HG02588 (cell line): Measurements from ENCODE around the gene TTLL7.
"Not testable (repeated sequence)": the region's sequence is repeated elsewhere in the genome, so short reads cannot be mapped to it uniquely, and the experiment has no call there.

Experiments used
- ATAC-seq: cut with Tn5 transposase; IDR thresholded peaks from one replicate; pipeline ENCODE4 v1.9.1; 2021; ENCODE audit warnings: mild to moderate bottlenecking, moderate library complexity; ENCODE audit not compliant: unreplicated experiment

The TTLL7 gene

DNA sequence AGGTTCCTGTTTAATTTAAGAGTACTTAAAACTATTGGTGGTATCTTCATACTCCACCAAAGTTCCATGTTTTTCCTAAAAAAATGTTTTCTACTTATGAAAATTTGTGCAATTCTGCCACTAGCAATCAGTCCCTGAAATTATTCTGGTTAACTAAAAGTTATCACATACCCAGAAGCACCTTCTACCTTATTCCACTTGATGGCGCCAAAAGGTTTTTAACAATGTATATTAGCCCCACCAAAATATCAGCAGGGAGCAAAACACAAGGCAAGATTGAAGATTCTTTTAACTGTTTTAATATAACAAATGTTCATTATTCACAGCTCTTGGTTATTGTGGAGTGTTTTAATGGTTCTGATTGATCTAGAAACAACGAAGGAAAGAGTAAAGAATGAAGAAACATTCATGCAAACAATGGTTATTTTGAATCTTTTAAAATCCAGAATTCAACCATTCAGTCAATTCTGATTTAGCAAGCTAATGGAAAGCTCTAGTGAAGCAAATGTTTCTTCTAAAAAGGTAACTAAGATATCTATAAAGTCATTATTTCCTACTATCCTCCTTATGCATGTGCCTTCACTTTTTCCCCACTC, 67.2 kb downstream of the TTLL7 start:
- peak; percentile 74 for ATAC-seq

DNA sequence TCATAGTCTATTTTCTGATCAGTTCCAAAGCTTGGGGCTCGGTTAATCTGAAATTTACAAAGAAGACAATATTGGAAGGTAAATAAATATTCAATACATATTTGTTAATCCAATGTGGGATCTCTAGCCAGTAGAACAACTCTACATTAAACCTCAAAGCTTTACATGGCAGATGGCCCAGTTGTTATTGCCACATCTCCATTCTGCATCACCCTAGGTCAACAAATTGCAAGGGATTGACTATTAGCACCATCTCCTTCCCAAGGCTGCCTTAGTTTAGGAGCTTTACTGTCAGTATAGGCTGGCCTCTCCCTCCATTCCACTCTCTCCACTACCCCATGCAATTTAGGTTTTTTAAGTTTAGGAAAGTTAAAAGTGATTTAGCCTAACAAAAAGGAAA, 69.7 kb downstream of the TTLL7 start:
- no peak for ATAC-seq

DNA sequence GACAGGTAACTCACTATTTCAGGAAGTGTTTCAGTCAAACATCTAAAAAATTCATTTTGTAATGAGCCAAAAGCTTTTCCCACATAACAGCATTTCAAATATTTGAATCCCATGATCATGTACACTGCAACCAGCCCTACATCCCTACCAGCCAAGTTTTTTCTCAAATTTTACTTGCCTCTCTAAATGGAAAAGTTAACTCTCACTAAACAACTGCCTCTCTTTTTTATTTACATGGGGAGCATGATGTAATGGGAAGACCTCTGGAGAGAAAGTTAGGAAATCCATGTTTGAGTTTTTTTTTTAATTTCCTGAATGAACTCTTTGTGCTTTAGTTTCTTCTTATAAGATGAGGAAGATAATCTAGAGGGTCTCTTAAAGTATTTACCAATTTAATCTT, 70.5 kb downstream of the TTLL7 start:
- ATAC-seq, result no peak

DNA sequence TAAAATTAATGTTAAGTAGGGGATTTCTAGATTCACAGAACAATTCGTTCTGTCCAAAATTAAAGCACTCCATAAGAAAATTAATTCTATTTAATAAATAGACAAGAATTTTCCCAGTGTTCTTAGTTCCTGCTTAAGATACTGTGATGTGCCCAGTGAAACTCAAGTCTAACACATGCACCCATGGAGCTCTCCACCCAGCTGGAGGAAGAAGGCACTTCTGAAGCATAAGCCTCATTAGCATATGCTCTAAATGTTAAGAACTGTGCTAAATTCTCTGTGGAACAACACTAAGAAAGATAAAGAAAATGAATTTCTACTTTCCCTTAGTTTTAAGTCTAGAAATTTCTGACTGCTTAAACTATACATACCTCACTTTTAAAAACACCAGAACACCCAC, 71.2 kb downstream of the TTLL7 start:
- no peak for ATAC-seq

DNA sequence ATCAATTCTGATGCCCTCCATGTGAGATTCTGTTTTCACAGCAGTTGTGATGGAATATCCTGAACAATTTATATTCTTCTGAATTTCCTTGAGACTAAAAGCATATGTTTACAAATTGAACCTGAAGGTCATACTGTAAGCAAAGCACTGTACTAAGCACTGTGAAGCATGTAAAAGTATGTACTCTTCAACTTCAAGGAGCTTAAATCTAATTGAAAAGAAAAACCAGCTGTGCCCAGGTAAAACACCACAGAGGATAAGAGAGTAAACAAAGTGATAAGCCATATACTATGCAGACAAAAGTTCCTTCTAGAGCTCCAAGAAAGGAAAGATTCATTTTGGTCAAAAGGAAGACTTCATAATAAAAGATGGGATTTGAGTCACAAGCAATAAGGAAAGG, 71.9 kb downstream of the TTLL7 start:
- ATAC-seq, result no peak

DNA sequence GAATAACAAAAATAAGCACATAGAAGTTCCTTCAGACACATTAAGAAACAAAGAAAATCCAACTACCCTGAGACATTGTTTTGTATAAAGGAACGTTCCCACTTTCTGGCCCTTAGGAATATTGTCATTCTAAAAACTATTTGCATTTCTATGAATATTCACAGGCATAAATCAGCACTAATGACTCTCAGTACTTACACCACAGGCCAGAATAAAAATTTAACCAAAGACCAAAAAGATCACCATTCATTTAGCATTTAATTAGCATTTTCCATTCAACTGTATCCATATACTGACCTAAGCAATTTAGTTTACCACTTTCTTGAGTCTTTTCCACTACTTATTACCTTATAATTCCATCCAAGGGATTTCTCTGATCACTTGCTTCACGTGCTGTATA, 75.4 kb downstream of the TTLL7 start:
- no peak for ATAC-seq

DNA sequence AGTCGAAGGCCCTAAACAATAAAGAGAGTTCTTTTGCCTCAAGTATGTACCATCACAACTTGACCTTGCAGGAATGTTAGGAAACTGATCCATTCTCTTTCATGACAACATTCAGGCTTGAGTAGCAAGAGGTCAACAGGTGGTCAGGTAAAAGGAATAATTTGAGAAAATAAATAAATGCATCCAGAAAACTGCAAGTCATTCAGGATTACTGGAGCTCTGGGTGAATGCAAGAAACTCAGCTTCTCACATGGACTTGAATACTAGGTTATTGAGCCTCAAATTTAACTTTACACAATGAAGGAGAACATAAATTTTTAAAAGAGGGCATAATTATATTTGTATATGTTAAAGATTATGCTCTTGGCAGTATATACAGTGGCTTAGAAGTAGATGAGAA, 76.5 kb downstream of the TTLL7 start:
- ATAC-seq, result no peak

DNA sequence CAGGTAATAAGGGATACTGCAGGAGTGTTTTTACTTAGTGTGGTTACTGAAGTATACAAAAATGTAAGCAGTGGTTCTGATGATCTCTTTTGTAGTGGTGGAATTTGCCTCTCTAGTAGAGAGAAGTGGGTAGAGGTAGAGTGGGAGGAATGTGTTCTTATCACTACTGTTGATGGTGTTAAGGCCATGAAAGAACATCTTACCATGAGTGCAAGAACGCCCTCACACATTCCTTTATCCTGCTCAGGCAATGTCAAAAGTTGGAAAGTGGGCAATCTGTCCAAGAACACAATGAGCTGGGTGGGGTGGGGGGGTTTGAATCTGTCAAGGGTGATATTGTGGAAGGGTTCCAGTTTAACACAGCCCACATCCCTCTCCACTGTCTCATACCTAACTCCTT, 78.6 kb downstream of the TTLL7 start:
- ATAC-seq, result no peak

DNA sequence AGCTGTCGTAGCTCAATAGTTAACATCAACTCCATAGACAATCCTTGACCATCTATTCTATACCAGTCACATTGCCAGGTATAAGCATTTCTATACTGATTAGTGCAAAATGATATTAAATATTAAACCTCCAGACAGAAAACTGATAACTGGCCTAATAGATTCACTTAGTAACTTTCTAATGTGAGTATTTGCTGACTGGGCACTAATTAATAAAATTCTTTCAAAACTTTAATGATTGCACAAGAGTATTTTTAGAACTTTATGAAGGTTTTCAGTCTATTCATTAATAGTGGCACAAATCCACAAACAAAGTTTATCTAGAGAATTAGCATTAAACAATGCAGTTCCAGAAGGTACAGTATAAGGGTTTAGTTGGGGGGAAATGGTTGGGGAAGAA, 79.1 kb downstream of the TTLL7 start:
- no peak for ATAC-seq

DNA sequence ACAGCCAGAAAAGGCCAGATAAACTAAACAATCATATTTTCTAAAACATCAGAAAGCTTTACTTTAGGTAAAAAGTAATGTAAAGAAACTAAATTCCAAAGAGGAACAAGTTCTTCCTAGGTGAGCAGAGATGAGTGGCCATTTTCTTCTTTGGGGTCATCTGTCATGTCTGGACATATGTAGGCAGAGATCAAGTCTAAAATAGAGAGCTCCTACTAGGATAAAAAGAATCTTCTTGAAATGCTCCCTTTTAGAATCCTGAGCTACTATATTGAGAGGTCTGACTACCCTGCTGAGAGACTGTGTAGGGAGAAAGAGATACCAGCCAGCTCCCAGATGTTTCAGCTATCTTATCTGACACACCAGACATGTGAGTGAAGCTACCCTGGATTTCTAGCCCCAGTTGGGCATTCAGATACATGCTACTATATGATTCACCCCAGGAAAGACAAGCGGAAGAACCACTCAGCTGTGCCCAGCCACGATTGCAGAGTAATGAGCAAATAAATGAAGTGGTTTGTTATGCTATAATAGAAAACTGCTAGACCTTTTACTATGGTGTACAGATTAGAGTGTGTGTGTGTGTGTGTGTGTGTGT, 80.1 kb downstream of the TTLL7 start:
- no peak for ATAC-seq

DNA sequence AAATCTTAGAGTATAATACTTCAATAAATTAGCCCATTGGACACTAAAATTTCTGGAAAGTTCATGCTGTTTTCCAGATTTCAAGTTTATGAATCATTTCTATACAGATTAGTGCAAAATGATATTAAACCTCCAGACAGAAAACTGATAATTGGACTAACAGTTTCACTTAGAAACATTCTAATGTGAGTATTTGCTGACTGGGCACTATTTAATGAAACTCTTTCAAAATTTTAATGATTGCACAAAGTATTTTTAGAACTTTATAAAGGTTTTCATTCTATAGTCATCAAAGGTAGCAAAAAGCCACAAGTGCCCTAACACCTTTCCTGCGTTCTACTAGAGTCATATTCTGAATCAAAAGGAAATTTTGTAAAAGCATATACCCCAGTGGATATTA, 81.0 kb downstream of the TTLL7 start:
- no peak for ATAC-seq

DNA sequence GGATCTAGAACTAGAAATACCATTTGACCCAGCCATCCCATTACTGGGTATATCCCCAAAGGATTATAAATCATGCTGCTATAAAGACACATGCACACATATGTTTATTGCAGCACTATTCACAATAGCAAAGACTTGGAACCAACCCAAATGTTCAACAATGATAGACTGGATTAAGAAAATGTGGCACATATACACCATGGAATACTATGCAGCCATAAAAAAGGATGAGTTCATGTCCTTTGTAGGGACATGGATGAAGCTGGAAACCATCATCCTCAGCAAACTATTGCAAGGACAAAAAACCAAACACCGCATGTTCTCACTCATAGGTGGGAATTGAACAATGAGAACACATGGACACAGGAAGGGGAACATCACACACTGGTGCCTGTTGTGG, 82.8 kb downstream of the TTLL7 start:
- not testable (repeated sequence) for ATAC-seq

DNA sequence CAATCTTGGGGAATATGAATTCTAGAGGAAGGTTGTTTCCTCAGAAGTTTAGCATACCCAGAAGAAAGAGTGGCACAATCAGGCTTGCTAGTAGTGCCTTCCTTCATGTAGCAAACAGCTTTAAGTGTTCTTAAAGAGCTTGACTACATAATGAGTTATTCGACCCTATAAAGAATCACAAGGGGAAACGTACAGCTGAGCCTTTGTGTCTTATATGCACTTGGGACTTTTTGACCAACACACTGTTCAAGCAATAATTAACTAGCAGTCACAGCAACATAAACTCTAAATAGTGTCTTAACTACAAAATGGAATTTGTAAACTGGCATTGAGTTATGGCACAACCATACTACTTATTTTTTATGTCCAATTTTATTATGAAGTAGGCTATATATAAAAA, 86.1 kb downstream of the TTLL7 start:
- no peak for ATAC-seq

DNA sequence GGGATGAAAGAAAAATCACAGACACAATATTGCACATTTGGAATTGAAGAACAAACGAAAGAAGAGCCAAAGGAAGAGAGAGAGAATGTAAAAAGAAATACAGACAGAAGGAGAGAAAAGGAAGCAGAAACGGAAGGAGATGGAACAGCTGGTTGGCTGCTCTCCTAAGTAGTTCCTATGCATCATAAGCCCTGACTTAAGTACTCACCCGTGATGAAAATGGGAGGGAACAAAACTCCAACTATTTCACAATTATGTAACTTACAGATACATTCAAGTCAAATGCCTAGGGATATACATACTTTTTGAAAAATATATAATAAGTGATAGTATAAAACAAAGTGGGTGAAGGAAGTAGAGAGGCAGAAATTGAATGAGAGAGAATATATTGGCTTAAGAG, 88.5 kb downstream of the TTLL7 start:
- no peak for ATAC-seq

DNA sequence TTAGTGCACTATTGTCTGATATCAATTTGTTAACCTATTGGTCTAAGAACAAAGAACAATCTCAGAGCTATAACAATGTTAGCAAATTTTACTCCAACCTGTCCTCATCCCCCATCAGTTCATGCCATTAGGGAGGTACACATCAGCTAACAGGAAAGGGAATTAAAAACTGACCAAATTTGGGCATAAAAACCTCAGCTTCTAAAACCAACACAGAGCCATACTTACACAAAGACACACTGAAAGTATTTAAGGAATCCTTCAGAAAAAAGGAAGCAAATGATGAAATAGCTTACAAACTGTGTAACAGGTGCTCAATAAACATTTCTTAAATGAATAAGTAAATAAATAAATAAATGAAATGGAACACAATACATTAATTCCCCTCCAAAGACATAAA, 89.2 kb downstream of the TTLL7 start:
- ATAC-seq, result no peak

DNA sequence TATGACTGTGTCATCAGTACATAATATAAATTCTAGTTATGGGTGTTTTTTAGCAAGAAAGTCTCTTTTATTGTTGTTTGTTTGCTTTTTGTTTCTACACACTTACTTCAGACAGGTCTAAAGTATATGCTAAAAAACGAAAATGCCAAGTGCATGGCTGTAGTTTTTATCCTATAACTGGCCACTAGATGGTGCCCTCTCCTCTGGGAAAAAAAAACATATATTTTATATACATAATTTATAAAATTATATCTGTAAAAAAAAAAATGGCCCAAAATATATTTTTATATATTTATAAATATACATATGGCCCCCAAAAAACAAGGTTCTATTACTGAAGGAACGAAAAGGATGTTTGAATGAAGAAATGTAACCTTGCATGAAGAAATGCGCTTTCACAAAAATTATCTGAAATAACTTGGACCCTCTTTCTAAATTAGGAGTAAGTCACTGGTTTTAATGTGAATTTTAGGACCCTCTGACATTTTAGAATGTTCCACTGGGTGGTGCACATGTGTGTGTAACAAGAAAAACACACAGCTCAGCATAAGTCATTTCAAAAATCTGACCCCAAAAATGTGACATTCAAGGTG, 93.5 kb downstream of the TTLL7 start:
- no peak for ATAC-seq

DNA sequence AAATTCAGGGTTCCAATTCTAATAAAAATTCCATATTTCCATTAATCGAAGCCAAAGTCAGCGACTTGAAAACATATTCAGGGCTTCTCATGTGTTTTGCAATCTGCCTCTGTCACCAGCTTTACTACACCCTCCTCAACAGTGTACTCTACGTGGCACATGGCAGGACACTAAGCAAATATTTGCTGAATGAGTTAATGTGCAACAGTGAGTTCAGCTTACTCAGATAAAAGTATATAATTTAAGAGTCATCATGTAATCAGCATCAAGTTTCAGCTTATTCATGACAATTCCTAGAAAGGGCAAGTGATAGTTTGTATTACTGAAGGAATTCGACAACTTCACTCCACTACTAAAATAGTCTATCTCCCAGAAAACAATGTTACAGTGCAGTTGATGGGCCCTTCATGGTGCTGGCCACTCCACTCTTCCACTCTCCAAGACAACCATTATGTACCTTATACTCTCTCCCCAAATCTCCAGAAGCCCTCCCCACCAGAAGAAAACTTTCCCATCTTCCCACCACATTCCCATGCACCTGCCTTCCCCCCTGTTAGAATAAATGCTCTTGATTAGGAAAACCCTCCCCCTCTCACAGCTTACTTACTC, 97.3 kb downstream of the TTLL7 start:
- no peak for ATAC-seq

DNA sequence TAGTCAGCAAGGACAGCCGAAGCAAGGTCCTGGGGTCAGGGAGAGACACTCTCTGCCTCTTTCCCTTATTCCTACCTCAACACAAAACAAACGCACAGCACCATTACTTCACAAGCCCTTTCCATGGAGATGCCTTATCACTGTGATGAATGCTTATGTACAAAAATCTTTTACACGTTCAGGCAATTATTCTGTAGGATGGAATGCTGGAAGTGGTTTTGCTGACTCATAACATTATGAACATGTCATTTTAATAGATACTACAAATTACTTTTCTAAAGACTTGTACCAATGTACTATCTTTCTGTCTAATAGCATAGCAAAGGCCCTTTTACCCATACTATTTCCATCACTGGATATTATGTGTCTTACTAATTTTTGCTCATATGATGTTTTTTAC, 98.4 kb downstream of the TTLL7 start:
- ATAC-seq, result no peak

DNA sequence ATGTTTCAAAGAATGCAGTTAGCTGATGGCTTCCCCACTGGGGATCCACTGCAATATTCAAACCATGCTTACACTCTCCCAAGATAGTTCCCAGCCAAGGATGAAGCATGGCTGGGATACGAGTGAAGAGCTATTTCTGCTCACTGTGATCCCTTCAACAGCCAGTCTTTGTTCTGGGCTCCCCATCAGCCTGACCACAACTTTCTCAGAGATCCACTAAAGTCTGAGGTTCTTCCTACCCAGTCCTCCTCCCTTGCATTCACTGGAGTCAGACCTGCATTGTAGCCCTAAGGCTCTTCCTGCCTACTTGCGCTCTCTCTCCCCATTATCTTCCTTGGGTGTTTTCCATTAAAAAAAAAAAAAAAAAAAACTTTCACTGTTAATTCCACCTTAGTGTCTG, 101.4 kb downstream of the TTLL7 start:
- ATAC-seq, result no peak

DNA sequence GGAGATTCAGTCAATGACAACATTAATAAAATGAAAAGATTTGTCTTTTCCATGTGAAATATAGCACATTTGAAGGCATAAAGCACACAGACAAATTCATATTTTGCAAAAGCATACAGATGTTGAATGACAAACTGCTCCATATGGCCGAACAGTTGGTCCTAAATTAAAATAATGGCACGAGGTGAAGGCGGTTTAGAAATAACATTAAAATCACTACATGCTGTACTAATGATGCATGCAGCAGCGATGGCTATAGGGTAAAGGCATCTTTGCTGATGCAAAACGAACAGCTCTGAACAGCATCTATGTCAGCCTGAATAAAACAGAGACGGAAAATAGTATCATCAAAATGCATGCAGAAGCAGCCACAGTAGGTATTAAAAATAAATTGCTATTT, 102.6 kb downstream of the TTLL7 start:
- ATAC-seq, result no peak

DNA sequence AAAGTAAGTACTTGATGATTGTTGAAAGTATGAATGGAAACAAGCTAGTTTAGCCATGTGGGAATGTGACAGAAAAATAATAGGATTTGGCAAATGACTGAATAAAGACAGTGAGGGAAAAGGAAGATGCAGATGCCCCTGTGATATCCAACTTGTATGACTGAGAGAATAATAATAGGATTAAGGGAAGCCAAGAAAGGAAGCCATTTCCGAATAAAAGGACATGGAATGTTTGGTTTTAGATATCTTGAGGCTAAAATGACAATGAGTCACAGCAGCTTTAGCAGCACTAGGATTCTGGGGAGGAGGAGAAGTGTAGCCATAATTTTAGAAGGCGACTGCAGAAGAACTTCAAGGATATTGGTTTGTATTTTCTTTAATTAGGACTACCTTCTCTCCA, 109.2 kb downstream of the TTLL7 start:
- ATAC-seq, result no peak

DNA sequence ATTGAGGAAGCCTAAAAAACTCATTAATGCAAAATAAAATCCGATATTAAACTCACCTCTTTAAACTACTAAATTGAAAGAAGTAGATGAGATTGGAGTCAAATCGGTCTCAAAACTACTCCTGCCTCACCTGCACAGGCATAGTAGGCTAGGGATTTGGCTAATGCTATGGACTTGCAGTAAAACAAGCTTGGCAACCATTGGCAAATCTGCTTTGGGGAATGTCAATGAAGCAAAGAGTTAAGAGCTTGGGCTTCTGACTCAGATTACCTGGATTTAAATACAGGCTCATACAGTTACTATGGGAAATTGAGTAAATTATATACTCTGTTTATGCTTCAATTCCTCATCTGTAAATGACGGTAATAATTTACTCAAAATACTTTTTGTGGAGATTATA, 111.4 kb downstream of the TTLL7 start:
- ATAC-seq, result no peak

DNA sequence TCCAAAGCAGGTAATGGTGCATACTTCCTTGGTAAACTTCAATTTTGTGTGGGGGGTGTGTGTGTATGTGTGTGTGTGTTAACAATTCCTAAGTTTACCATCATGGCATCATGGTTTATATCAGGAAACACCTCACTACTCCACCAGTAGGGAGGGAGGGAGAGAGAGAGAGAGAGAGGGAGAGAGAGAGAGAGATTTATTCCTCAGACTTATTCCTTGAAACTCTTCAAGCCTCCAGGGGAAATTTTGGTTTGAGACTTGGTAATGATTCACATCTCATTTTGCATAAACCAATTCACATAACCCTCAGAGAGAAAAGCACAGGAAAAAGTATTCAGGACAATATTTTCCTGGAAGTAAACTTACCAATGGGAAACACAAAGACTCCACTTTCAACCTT, 115.0 kb downstream of the TTLL7 start:
- no peak for ATAC-seq
